SK-N-MC (cell line): ENCODE results near the gene SNRK.

Experiments used
- EZH2 ChIP-seq: fragments of 200-600 bp; sonication (generic); IDR thresholded peaks from one replicate; pipeline ENCODE4 v1.6.1; 2017; ENCODE audit warnings: antibody characterized with exemption
- FOXP2 ChIP-seq: optimal IDR thresholded peaks from 2 replicates; pipeline ENCODE3; 2011; ENCODE audit warnings: mild to moderate bottlenecking, moderate library complexity; ENCODE audit not compliant: insufficient read depth; ENCODE audit errors: extremely low read length, control extremely low read depth
- POLR2AphosphoS5 ChIP-seq: IDR thresholded peaks from 2 replicates; pipeline ENCODE4 v1.6.1; 2012; ENCODE audit warnings: mild to moderate bottlenecking, low read depth, low read length, borderline replicate concordance

DNA sequence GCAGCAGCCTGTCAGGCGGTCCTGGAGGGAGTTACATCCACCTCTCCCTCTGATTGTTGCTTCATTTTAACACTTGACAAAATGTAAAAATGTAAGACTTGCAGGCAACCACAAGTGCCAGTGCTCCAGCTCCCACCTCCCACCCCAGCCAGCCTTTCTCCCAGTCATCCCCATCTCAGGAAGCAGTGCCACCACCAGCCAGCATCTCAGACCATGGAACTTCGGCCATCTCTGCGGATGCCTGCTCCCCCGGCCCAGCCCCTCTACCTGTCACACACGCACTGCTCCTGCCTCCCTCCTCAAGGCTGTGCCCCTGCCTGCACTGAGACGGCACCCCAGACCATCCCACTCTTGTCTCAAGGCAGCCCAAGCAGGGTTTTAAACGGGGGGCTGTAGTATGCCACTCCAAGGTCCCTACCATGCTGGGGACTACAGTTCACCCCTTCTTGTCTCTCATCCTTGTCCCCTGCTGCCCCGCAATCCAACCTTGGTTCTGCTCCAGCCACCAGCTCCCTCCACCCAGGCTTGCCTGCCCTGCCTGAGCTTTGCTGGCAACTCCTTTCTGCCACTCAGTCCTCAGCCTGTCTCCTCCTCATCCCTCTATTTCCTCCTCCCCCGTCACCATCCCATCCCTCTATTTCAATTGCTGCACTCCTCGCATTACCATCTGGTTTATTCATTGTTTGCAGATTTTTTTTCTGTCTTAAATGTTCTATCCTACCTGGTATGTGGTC lies 85.8 kb downstream of the SNRK start:
- TF ChIP-seq POLR2AphosphoS5 (no peak), EZH2 (no peak), FOXP2 (no peak)
